Measurements from ENCODE around the gene TCF4. TPM values are rescaled to one million over a fixed set of nuclear protein-coding genes. Genes with fewer than 3 reads are reported as not detected.

The TCF4 gene
- total RNA-seq, 1 donor from 2014 or later = 4.5 TPM

- intact Hi-C loops (cut with micrococcal nuclease) = loop anchor here (1.0 to 10.0 kb wide), 11 partner anchors 110 to 1363 kb away; partner anchors contain the start of genes C18orf54, MBD2, STARD6 and TXNL1
These were observed 428 bp downstream of the TCF4 start for GRCh38 chr18:55587418-55588110.

GRCh38 chr18:55585920-55586561, 2.0 kb downstream of the TCF4 start:
- intact Hi-C loops (cut with micrococcal nuclease) = loop anchor here (5.0 to 10.0 kb wide), 6 partner anchors 264 to 1231 kb away; partner anchors contain the start of genes C18orf54 and STARD6

- intact Hi-C loops (cut with micrococcal nuclease) = loop anchor here (5.0 to 10.0 kb wide), 6 partner anchors 263 to 1230 kb away; partner anchors contain the start of genes C18orf54 and STARD6
These were observed 2.7 kb downstream of the TCF4 start for GRCh38 chr18:55585065-55585919.

- intact Hi-C loops (cut with micrococcal nuclease) = loop anchor here (10.0 kb wide), 2 partner anchors 531 to 1229 kb away; partner anchors contain the start of genes C18orf54 and STARD6
These were observed 3.8 kb downstream of the TCF4 start for GRCh38 chr18:55584201-55584600.

- intact Hi-C loops (cut with micrococcal nuclease) = loop anchor here (10.0 kb wide), 2 partner anchors 532 to 1228 kb away; partner anchors contain the start of genes C18orf54 and STARD6
These were observed 5.7 kb downstream of the TCF4 start for GRCh38 chr18:55582325-55582724.

GRCh38 chr18:55579501-55580270, 8.3 kb downstream of the TCF4 start:
- intact Hi-C loops (cut with micrococcal nuclease) = loop anchor here (10.0 kb wide), 2 partner anchors 535 to 1225 kb away; partner anchors contain the start of genes C18orf54 and STARD6

- intact Hi-C loops (cut with micrococcal nuclease) = no loop called here
These were observed 10.0 kb downstream of the TCF4 start for GRCh38 chr18:55577812-55578539.

- intact Hi-C loops (cut with micrococcal nuclease) = no loop called here
These were observed 12.0 kb downstream of the TCF4 start for GRCh38 chr18:55576001-55576400.

- intact Hi-C loops (cut with micrococcal nuclease) = no loop called here
These were observed 12.9 kb downstream of the TCF4 start for GRCh38 chr18:55575066-55575465.

- intact Hi-C loops (cut with micrococcal nuclease) = no loop called here
These were observed 14.6 kb downstream of the TCF4 start for GRCh38 chr18:55573386-55573785.

GRCh38 chr18:55570966-55571365, 17.0 kb downstream of the TCF4 start:
- intact Hi-C loops (cut with micrococcal nuclease) = no loop called here

GRCh38 chr18:55566456-55566935, 21.5 kb downstream of the TCF4 start:
- intact Hi-C loops (cut with micrococcal nuclease) = no loop called here

GRCh38 chr18:55559739-55560138, 28.3 kb downstream of the TCF4 start:
- intact Hi-C loops (cut with micrococcal nuclease) = no loop called here

GRCh38 chr18:55557211-55557610, 30.8 kb downstream of the TCF4 start:
- intact Hi-C loops (cut with micrococcal nuclease) = no loop called here

- intact Hi-C loops (cut with micrococcal nuclease) = no loop called here
These were observed 32.5 kb downstream of the TCF4 start for GRCh38 chr18:55555395-55556027.

- intact Hi-C loops (cut with micrococcal nuclease) = no loop called here
These were observed 35.3 kb downstream of the TCF4 start for GRCh38 chr18:55552526-55553189.

- intact Hi-C loops (cut with micrococcal nuclease) = no loop called here
These were observed 36.8 kb downstream of the TCF4 start for GRCh38 chr18:55551227-55551626.

- intact Hi-C loops (cut with micrococcal nuclease) = no loop called here
These were observed 37.5 kb downstream of the TCF4 start for GRCh38 chr18:55550471-55550870.

All from T-helper 2 cell treated with Interferon-gamma antibody and Interleukin-4, amounts not matched to agents 100 ng/mL and 5 ng/mL, for 36 hours (primary cell).